Umbilical cord (tissue), 2 donors: ENCODE results near the gene BICD1. TPM values are rescaled to one million over a fixed set of nuclear protein-coding genes. Genes with fewer than 3 reads are reported as not detected.
"Not testable (repeated sequence)": the region's sequence is repeated elsewhere in the genome, so short reads cannot be mapped to it uniquely, and the experiment has no call there.

Source experiments
- DNase-seq: peaks from one replicate; pipeline ENCODE4 v3.0.0-alpha.2; 2015; ENCODE audit warnings: low spot score
- total RNA-seq: library from RNA; depleted of rRNA; stranded (reverse); fragments of >200 nt; gene quantifications from one replicate; pipeline ENCODE4 v1.2.3, GENCODE V29; 2014; ENCODE audit warnings: low replicate concordance; ENCODE audit not compliant: insufficient read depth

BICD1 gene
- 34.7 TPM for total RNA-seq

DNA sequence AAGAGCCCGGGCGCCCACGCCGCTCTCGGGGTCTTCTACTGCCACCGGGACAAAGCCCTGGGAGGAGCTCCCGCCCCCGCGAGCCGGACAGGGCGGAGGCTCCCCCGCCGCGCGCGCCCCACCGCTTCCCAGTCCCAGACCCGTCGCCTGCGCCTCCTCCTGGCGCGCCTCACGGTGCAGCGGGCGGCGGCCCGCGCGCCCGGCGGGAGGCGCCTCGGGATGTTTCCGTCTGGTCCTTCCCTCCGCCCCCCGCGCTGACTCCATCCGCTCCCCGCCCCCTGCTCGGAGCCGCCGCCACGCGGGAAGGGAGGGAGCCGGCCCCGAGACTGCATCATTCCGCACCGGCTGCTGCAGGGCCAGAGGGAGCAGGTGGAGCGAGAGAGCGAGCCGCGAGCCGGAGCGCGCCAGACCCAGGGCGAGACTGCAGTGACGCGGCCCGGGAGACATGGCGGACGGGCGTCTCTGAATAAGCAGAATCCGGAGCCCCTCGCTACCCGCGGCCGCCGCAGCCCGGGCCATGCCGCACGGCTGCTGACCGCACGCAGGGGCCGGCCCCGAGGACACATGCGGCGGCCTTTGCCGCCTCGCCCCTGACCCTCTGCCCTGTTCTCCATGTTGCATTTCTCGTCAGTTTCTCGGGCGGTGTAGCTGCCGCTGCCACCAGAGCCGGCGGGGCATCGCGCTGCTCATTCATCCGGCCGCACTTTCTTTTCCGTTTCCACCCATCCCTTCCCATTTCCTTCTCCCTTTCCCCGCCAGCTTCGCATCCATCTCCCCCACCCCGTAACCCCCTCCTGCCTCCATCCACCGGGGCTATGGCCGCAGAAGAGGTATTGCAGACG lies at the start of gene BICD1:
Gene BICD1, plus strand, starts transcription at position 331 of the 842 bp plus-strand sequence. Its CDS starts 485 bp downstream, at position 816.
- DNase-seq = peak; percentile 91

DNA sequence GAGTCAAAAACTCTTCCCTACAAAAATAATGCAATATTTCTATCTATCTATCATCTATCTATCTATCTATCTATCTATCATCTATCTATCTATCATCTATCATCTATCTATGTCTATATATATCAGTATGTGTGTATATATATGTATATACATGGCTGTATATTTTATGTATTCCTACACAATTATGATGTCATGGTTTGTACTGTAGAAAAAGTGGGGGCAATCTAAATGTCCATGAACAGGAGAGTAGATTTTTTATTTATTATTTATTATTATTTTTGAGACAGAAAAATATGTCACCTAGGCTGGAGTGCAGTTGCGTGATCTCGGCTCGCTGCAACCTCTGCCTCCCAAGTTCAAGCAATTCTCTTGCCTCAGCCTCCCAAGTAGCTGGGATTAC lies 45.6 kb upstream of the BICD1 start:
- DNase-seq = no peak

DNA sequence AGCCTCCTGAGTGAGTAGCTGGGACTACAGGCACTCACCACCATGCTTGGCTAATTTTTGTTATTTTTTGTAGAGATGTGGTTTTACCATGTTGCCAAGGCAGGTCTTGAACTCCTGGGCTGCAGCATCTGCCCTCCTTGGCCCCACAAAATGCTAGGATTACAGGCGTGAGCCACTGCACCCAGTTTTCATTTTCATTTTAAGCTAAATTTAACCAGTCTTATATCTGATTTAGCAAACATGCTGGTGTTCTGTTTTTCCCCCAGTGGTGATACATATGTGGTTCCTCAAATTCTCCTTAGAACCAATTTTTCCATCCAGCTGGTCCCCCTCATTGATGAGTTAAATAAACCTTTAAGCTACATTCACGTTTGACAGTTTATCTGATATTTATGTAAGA lies 43.8 kb upstream of the BICD1 start:
- DNase-seq = no peak

DNA sequence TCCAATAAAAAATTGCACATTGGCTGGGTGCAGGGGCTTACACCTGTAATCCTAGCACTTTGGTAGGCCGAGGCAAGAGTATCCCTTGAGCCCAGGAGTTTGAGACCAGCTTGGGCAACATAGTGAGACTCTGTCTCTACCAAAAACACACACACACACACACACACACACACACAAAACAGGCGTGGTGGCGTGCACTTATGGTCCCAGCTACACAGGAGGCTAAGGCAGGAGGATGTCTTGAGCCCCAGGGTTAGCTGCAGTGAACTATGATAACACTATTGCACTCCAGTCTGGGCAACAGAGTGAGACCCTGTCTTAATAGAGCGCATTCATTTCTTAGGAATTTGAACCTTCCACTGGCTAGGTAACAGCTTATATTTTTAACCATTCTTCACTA lies 42.9 kb upstream of the BICD1 start:
- no peak for DNase-seq

DNA sequence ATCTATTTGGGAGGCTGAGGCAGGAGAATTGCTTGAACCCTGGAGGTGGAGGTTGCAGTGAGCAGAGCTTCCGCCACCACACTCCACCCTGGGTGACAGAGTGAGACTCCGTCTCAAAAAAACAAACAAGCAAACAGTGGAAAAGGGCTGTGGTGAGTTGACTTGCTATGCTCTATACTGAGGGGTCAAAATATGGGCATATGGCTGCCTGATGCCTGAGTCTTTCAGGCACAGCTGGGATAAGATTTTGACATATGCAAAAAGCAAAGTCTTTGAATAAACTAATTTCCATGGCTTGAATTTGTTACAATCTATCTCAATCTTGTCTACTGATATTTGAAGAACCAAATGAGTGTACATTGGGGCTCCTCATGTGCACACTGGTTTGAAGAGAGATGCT lies 40.4 kb upstream of the BICD1 start:
- no peak for DNase-seq

DNA sequence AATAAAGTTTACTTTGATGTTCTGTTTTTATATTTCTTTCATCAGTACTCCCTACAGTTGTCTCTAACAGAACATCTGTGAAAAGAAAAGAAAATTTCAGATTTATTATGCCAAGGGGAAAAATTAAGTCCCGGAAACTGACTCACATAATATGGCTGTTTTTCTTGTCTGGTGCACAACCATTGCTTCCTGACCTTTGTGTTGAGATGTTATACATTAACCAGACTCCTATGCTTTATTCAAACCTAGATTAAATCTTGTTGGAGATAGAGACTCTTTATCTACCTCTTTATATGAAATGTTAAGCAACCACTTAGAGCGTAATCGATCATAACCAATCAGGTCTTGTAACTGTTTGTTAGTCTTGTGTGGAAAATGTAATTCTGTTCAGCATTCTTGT lies 37.6 kb upstream of the BICD1 start:
- DNase-seq = no peak

DNA sequence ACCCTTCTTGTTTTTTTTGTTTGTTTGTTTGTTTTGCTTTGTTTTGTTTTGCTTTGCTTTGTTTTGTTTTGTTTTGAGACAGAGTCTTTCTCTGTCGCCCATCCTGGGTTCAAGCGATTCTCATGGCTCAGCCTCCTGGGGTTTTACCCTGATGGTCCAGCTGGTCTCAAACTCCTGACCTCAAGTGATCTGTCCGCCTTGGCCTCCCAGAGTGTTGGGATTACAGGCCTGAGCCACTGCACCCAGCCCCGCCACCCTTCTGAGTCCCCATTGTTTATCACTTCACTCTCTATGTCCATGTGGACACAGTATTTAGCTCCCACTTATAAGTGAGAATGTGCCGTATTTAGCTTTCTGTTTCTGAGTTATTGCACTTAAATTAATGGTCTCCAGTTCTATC lies 36.9 kb upstream of the BICD1 start:
- DNase-seq = no peak

DNA sequence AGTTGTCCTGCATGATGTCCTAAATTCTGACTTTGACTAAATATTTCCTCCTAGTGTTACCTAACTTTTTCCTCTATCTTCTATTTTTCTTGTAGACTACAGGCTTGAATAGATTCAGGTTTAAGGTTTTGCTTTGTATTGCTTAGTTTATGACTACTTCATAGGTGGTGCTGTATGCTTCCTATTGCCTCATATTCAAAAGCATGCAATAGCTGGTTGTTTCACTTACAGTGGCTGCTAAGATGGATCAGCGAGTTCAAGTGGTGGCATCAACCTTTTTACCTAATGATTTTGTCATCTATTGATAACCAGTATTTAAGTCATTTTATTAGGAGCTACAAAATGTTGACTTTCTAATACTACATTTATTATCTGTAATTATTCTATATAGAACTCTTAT lies 36.3 kb upstream of the BICD1 start:
- no peak for DNase-seq

DNA sequence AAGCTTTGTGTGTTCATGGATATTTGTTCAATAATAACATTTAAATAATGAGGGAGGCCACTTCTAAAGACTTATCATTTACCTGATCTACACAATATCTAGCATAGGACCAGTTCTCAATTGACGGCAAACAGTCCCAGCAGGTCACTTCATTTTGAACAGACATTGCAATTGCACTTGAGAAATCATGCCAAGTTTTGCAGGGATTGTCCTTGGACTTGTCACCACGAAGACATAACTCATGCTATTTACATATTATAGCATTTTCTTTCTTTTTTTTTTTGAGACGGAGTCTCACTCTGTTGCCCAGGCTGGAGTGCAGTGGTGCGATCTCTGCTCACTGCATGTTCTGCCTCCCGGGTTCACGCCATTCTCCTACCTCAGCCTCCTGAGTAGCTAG lies 34.5 kb upstream of the BICD1 start:
- DNase-seq = no peak

DNA sequence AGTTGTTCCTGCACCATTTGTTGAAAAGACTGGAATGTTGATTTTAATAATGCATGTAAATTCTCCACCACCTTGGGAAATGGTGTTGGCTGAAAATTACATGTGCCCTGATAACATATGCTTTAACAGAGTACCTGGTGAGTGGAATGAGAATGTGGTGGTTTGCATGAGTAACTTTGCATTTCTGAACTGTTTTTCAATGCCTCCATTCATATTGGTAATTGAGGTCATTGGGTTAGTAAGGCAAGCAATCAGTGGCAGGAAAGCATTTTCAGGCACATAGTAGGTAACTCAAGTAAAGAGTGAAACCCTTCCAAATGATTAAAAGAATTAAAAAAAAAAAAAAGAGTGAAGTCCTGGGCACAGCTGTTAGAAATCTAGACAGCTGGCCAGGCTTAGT lies 32.2 kb upstream of the BICD1 start:
- DNase-seq = no peak

DNA sequence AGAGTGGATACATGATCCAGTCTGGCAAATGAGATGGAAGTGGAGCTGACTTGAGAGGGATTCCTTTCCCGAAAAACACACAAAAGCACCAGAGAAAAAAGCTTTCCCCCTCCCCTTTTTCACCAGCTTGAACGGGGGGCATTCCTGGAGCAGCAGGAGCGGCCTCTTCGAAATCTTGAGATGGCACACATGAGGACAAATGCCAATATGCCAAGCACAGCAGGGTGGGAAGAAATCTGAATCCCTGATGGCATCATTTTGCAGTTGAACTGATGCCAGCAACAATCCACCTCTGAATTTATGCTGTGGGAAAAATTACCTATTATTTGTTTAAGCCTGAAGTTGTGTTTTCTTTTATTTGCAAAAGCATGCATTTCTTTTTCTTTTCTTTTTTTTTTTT lies 29.7 kb upstream of the BICD1 start:
- DNase-seq = no peak

DNA sequence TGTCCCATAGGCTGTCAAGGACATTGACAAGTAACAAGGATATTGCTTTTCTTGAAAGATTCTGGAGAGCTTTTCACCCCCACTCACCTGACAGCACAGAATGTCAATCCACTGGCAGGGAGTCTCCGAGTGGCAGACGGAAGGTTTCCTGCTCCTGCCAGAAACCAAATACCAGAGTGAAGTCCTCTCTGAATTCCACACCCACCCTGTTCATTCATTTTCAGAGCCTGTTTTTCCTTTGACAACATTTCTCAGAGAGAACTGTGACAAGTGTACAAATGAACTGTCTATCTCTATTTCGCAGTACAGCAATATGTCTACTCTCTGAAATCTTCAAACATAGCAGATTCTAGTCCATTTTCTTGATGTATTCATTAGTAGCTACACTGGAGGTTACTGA lies 26.2 kb upstream of the BICD1 start:
- no peak for DNase-seq

DNA sequence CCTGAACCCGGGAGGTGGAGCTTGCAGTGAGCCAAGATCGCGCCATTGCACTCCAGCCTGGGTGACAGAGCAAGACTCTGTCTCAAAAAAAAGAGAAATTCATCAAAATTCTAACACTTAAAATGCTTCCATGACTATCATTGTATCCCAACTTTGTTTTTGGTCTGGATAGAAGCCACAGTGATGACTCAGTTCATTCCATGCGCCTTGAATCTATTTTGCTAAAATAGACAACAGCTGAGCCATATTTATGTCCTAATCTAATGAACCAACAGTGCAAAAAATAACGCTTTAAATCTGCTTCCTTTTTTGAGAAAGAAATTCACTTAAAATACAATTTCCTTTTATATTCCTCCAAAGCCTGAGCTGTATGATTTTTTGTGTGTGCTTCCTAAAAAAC lies 23.2 kb upstream of the BICD1 start:
- DNase-seq = no peak

DNA sequence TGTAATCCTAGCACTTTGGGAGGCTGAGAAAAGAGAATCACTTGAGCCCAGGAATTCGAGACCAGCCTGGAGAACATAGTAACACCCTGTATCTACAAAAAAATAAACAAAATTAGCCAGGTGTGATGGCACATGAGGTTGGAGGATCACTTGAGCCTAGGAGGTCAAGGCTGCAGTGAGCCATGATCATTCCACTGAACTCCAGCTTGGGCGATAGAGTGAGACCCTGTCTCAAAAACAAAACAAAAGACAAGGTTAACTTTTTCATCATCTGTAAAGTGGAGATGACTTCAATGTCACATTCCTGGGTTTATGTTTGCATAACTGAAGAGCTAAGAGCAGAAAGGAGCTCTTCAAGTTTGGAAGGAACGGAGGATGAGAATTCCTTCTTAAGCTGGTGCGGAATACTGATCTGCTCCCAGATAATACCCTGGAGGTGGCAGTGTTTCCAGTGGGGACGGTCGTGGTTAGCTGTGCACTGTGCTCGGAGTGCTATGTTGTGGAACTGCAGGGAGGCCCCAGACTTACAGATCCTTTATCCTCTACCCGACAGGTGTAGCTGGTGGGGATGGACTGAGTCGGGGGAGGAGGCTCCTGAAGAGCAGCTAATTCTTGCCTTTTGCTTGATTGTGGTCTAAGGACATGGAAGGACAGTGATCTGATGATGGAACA lies 22.5 kb upstream of the BICD1 start:
- DNase-seq = no peak

DNA sequence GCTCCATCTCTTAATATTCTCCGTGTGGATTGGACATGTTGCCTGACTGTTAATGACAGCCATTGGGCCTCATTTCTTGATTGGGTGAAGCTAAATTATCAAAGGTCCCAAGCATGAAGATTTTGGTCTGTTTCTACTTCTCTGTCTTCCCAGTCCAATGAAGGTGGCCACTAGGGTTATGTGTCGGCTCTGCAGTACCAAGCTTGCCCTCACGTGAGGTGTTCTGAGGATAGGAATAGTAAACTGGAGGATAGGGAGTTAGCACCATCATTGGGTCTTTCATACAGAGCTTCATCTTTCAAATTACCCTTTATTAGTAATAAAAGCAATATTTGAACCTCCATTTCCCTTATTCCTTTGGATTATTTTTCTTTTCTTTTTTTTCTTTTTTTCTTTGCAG lies 21.9 kb upstream of the BICD1 start:
- no peak for DNase-seq

DNA sequence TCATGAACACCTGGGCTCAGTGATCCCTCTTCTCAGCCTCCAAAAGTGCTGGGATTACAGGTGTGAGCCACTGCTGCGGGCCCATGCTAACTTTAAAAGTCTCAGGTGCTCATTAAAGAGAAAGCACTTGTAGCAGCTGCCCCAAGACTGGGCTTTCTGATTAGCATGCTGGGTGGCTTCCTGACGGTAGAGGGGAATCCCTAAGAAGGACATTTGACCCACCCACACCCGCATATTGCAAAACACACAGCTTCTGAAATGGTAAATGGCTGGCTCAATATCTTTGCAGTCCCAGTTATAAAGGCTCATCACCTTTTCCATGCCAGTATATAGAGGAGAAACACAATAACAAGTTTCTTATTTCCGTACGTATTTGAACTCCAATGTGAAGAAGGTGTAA lies 19.3 kb upstream of the BICD1 start:
- no peak for DNase-seq

DNA sequence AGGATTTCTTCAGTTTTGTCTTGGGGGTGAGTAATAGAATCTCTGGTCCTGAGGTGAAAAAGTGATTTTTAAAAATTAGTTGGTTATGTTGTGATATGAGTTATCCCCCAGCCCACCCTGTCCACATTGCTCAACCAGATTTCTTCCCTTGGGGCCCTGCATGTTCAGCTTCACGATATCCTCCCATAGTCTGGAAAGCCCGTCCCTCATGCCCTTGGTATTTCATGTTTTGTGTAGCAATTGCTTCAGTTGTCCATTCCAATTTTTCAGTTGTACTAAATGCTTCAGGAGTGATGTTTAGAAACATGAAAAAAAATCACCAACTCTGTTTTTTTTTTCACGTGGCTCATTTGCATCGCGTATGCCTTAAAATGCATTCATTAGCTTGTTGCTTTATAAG lies 17.5 kb upstream of the BICD1 start:
- no peak for DNase-seq

DNA sequence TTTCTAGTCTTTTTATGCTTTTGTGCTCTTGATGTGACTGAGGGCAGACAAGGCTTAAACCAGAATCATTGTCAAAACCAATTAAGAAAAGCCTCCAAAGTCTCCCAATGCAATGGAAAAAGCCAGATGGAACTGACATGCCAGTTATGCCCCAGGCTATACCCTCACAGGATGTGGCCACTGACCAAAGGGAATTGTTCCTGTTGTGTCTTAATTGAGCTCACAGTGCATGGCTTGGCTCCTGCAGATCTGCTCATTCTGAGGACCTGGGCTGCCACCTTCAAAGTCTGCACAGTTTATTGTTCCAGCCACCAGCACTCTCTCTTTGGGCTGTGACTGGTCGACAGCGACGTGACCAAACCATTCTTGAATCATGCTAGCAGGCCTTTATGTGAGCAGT lies 17.1 kb upstream of the BICD1 start:
- no peak for DNase-seq

DNA sequence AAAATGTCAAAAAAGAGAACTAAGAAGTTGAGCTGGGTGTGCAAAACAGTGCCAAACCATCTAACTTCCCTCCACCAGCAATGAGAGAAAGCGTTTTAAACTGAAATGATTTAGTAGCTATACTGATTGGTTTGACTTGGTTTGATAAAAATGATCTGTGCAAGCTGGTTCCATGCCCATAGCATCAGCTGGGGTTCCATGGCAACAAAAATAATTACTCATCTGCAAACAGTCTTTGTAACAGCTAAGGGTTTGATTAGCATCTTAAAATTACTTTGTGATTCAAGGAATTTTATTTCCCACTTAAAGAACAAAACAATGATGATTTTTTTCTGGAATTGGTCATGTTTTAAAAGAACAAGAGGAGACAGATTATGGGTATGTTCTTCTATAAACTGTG lies 15.0 kb upstream of the BICD1 start:
- DNase-seq = no peak

DNA sequence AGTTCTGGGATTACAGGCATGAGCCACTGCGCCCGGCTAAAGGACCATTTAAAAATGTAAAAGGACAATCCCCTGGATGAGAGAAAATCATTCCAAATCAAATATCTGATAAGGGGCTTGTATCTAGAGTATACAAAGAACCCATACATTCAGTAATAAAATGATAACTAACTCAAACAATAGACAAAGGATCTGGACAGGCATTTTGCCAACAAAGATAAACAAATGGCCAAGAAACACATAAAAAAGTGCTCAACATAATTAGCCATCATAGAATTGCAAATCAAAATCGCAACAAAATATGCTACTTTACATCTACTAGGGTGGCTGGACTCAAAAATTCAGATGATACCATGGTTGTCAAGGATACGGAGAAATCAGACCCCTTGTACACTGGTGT lies 8.5 kb upstream of the BICD1 start:
- no peak for DNase-seq

DNA sequence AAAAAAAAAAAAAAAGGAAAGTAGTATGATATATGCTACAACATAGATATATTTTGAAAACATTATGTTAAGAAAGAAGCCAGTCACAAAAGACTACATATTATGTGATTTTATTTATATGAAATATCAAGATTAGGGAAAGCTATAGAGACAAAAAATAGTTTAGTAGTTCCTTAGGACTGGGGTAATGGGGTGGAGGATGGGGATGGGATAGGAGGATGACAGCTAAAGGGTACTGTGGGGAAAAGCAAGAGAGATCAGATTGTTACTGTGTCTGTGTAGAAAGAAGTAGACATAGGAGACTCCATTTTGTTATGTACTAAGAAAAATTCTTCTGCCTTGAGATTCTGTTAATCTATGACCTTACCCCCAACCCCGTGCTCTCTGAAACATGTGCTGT lies 7.4 kb upstream of the BICD1 start:
- not testable (repeated sequence) for DNase-seq

DNA sequence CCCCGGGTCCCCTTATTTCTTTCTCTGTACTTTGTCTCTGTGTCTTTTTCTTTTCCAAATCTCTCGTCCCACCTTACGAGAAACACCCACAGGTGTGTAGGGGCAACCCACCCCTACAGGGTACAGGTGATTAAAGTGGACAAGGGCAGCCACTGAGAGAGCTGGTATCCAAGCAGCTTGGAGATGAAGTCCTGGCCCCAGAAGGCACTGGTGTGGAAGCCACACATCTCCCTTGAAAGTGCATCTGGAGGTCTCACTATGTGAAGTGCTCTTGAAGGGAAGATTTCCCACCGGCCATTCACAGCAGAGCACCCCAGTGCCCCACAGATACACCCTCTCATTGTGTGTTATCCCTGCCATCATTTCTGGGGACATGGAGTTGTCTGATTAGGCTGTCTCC lies 6.3 kb upstream of the BICD1 start:
- no peak for DNase-seq

DNA sequence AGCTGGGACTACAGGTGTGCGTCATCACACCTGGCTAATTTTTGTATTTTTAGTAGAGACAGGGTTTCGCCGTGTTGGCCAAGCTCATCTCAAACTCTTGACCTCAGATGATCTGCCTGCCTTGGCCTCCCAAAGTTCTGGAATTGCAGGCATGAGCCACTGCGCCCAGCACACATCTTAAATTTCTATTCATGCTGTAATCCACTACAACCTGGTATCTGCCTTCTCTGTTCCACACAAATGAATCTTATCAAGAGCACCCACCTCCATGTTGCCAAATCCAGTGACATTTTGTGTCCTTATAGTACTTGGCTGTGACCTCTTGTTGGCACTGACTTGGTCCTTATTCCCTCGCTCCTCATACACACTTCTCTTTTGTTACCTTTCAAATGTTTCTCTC lies 5.8 kb upstream of the BICD1 start:
- no peak for DNase-seq
